ENCODE data around the gene ZNF701.
"Not testable (repeated sequence)": the region's sequence is repeated elsewhere in the genome, so short reads cannot be mapped to it uniquely, and the experiment has no call there.

ZNF701 gene

DNA sequence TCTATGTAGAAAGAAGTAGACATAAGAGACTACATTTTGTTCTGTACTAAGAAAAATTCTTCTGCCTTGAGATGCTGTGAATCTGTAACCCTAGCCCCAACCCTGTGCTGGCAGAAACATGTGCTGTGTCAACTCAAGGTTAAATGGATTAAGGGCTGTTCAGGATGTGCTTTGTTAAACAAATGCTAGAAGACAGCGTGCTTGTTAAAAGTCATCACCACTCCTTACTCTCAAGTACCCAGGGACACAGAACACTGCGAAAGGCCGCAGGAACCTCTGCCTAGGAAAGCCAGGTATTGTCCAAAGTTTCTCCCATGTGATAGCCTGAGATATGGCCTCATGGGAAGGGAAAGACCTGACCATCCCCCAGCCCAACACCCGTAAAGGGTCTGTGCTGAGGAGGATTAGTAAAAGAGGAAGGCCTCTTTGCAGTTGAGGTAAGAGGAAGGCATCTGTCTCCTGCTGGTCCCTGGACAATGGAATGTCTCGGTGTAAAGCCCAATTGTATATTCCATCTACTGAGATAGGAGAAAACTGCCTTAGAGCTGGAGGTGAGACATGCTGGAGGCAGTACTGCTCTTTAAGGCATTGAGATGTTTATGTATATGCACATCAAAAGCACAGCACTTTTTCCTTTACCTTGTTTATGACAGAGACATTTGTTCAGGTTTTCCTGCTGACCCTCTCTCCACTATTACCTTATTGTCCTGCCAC, 11.2 kb upstream of the ZNF701 start:
- DNase-seq; in situ Hi-C loops (cut with MboI; ENCODE audit: low pct_unique_long_range_greater_than_20kb, low sequenced_read_pairs): not testable (repeated sequence)

- DNase-seq; in situ Hi-C loops (cut with MboI; ENCODE audit: low pct_unique_long_range_greater_than_20kb, low sequenced_read_pairs): not testable (repeated sequence)
These were observed 8.5 kb upstream of the ZNF701 start for GRCh38 chr19:52561611-52562010.

DNA sequence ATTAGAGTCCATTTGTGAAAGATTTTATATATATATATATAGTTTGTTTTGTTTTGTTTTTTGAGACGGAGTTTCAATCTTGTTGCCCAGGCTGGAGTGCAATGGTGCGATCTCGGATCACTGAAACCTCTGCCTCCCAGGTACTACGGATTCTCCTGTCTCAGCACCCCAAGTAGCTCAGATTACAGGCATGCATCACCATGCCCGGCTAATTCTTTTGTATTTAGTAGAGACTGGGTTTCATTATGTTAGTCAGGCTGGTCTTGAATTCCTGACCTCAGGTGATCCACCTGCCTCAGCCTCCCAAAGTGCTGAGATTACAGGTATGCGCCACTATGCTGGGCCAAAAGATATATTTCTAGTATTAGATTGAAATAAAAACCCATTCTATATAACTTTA, 4.0 kb upstream of the ZNF701 start:
- in situ Hi-C loops (cut with MboI; ENCODE audit: low pct_unique_long_range_greater_than_20kb, low sequenced_read_pairs), result no loop called here
- no peak for DNase-seq

GRCh38 chr19:52566588-52566987, 3.5 kb upstream of the ZNF701 start:
- in situ Hi-C loops (cut with MboI; ENCODE audit: low pct_unique_long_range_greater_than_20kb, low sequenced_read_pairs), result no loop called here
- DNase-seq, result no peak

DNA sequence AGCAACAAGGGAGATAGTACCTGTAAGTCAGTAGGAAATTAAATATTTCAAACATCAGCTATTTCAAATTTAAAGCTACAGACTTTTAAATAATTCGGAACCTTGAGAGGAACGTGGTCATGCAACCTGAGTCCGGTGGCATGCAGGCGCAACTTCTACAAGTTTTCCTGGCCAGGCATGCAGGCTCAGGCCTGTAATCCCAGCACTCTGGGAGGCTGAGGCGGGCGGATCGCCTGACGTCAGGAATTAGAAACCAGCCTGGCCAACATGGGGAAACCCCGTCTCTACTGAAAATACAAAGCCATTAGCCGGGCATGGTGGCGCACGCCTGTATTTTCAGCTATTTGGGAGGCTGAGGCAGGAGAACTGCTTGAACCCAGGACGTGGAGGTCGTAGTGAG, 2.2 kb upstream of the ZNF701 start:
- in situ Hi-C loops (cut with MboI; ENCODE audit: low pct_unique_long_range_greater_than_20kb, low sequenced_read_pairs), result no loop called here
- no peak for DNase-seq

GRCh38 chr19:52569638-52569999, 468 bp upstream of the ZNF701 start:
- DNase-seq; in situ Hi-C loops (cut with MboI; ENCODE audit: low pct_unique_long_range_greater_than_20kb, low sequenced_read_pairs): not testable (repeated sequence)

- DNase-seq, result no peak
- in situ Hi-C loops (cut with MboI; ENCODE audit: low pct_unique_long_range_greater_than_20kb, low sequenced_read_pairs), result no loop called here
These were observed 14.8 kb downstream of the ZNF701 start for GRCh38 chr19:52584736-52585440.

DNA sequence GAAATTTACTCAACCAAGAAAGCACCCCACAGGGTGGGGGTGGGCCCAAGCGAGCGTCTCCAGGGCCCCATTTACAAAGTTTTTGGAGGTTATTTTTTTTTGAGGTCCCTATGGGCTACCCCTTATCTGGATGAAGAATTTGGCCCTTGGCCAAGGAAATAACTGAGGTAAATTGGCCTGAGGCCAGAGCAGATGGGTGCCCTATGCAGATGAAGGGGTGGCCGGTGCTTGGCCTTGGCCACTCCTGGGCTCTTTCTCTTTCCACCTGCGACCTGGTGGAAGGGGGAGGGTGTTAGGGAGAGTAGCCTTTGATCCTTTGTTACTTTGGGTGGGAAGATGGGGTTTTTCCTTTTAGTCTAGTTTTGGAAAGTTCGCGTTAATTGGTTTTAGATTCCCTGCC, 15.5 kb downstream of the ZNF701 start:
- no peak for DNase-seq
- in situ Hi-C loops (cut with MboI; ENCODE audit: low pct_unique_long_range_greater_than_20kb, low sequenced_read_pairs), result no loop called here

- in situ Hi-C loops (cut with MboI; ENCODE audit: low pct_unique_long_range_greater_than_20kb, low sequenced_read_pairs), result no loop called here
- DNase-seq, result no peak
These were observed 20.6 kb downstream of the ZNF701 start for GRCh38 chr19:52590728-52591127.

GRCh38 chr19:52592301-52592700, 22.2 kb downstream of the ZNF701 start:
- in situ Hi-C loops (cut with MboI; ENCODE audit: low pct_unique_long_range_greater_than_20kb, low sequenced_read_pairs), result no loop called here
- no peak for DNase-seq

DNA sequence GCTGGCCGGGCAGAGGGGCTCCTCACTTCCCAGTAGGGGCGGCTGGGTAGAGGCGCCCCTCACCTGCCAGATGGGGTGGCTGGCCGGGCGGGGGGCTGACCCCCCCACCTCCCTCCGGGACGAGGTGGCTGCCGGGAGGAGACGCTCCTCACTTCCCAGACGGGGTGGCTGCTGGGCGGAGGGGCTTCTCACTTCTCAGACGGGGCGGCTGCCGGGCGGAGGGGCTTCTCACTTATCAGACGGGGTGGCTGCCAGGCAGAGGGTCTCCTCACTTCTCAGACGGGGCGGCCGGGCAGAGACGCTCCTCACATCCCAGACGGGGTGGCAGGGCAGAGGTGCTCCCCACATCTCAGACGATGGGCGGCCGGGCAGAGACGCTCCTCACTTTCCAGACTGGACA, 23.4 kb downstream of the ZNF701 start:
- DNase-seq; in situ Hi-C loops (cut with MboI; ENCODE audit: low pct_unique_long_range_greater_than_20kb, low sequenced_read_pairs): not testable (repeated sequence)

- in situ Hi-C loops (cut with MboI; ENCODE audit: low pct_unique_long_range_greater_than_20kb, low sequenced_read_pairs), result no loop called here
- no peak for DNase-seq
These were observed 29.2 kb downstream of the ZNF701 start for GRCh38 chr19:52599241-52599640.

DNA sequence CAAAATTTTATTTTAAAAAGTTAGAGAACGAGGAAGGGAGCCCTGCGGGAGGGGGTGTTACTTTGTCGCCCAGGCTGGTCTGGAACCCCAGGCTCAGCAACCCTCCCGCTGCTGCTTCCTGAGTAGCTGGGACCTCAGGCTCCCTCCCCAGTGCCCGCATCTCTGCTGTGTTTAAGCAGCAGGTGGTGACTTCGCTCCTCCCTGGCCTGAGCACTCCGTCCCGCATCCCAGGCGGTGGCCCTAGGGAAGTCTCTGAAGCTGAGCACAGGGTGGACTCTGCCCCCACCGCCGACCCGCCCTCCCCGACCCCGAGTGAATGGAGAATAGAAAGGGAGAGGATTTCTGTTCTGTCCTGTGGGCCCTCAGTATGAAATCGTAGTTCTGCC, 30.5 kb downstream of the ZNF701 start:
- in situ Hi-C loops (cut with MboI; ENCODE audit: low pct_unique_long_range_greater_than_20kb, low sequenced_read_pairs), result no loop called here
- no peak for DNase-seq

GRCh38 chr19:52601025-52601973, 31.2 kb downstream of the ZNF701 start:
- in situ Hi-C loops (cut with MboI; ENCODE audit: low pct_unique_long_range_greater_than_20kb, low sequenced_read_pairs), result no loop called here
- peak; percentile 86 for DNase-seq

DNA sequence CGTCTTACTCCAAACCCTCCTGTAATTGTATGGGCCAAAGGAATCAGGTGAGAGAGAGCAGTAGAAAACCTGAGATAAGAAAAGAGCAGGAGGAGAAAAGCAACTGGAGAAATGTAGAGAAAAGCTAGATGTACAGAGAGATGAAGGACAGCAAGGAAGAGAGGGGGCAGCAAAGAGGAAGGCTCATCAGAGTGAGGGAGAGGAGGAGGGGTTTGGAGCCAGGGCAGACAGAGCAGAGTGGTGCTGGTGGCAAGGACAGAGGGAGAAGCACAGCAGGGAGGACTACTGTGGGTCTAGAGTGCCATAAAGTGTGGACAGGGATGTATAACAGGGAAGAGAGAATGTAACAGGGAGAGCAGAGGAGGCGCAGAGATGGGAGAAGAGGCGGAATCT, 31.9 kb downstream of the ZNF701 start:
- in situ Hi-C loops (cut with MboI; ENCODE audit: low pct_unique_long_range_greater_than_20kb, low sequenced_read_pairs), result not testable (repeated sequence)
- peak; percentile 38 for DNase-seq

DNA sequence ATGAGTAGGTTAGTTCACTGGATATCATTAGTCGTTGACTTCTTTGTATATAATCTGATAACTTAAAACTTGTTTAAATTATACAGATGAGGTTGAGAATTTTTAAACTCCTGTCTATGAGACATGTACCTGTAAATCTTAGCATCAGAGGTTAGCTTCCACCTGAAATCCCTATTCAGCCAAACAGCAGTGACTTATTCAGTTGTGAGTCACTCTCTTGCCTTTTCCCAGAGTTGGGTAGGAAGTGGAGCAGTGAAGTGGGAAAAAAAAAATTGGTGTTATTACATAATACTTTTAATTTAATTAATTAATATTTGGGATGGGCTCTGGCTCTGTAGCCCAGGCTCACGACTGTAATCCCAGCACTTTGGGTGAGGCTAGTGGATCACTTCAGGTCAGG, 32.9 kb downstream of the ZNF701 start:
- no peak for DNase-seq
- in situ Hi-C loops (cut with MboI; ENCODE audit: low pct_unique_long_range_greater_than_20kb, low sequenced_read_pairs), result no loop called here

- in situ Hi-C loops (cut with MboI; ENCODE audit: low pct_unique_long_range_greater_than_20kb, low sequenced_read_pairs), result no loop called here
- DNase-seq, result no peak
These were observed 33.6 kb downstream of the ZNF701 start for GRCh38 chr19:52603558-52604207.

GRCh38 chr19:52613299-52613906, 43.3 kb downstream of the ZNF701 start:
- in situ Hi-C loops (cut with MboI; ENCODE audit: low pct_unique_long_range_greater_than_20kb, low sequenced_read_pairs), result no loop called here
- DNase-seq, result no peak

DNA sequence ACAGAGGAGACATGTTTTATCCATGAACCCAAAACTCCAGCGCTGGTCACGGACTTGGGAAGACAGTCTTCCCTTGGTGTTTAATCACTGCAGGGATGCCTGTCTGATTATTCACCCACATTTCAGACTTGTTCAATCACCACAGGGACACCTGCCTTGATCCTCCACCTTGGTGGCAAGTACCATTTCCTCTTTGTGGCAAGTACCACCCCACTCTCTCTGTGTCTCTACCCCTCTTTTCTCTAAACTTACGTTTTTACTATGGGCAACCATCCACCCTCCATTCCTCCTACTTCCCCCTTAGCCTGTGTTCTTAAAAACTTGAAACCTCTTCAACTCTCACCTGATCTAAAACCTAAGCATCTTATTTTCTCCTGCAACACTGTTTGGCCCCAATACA, 51.3 kb downstream of the ZNF701 start:
- DNase-seq, result no peak
- in situ Hi-C loops (cut with MboI; ENCODE audit: low pct_unique_long_range_greater_than_20kb, low sequenced_read_pairs), result no loop called here

Measured in KBM-7 (cell line).